NCI-H1092 treated with DMSO at 0.1 percent for 48 hours (cell line): Measurements from ENCODE around the gene CNBP.
A peak's percentile ranks its signal among the peaks of the same experiment; 100 is the strongest.

Source experiments
- DNase-seq: peaks from one replicate; lab custom pipeline; 2025; lab: John Stamatoyannopoulos, UW

Gene CNBP

GRCh38 chr3:129130291-129130813 is 53.3 kb downstream of the CNBP start:
- DNase-seq = no peak

GRCh38 chr3:129128357-129129155 is 55.1 kb downstream of the CNBP start:
- DNase-seq = no peak

- no peak for DNase-seq
These were observed 56.9 kb downstream of the CNBP start for GRCh38 chr3:129126726-129127280.

GRCh38 chr3:129123314-129124060 is 60.2 kb downstream of the CNBP start:
- no peak for DNase-seq

GRCh38 chr3:129122412-129123011 is 61.2 kb downstream of the CNBP start:
- DNase-seq = no peak

GRCh38 chr3:129121792-129122411 is 61.8 kb downstream of the CNBP start, which contains the start of gene RAB43:
Gene RAB43 (minus strand): TSS chr3:129121804. CDS start chr3:129121489, 315 bp downstream.
- DNase-seq = peak; percentile 57

- no peak for DNase-seq
These were observed 62.5 kb downstream of the CNBP start for GRCh38 chr3:129121016-129121791.

GRCh38 chr3:129120254-129121004 is 63.3 kb downstream of the CNBP start:
- no peak for DNase-seq

- DNase-seq = no peak
These were observed 64.2 kb downstream of the CNBP start for GRCh38 chr3:129119365-129120100.

GRCh38 chr3:129118745-129119144 is 65.0 kb downstream of the CNBP start:
- no peak for DNase-seq
